Non-pigmented ciliary epithelial cell (primary cell): ENCODE measurements around the gene TMEM252.

Experiments
- DNase-seq: peaks from one replicate; pipeline ENCODE4 v3.0.0-alpha.2; 2010; ENCODE audit warnings: low read depth

Gene TMEM252

GRCh38 chr9:68498816-68499215, 41.9 kb downstream of the TMEM252 start:
- DNase-seq: no peak

GRCh38 chr9:68497629-68498028, 43.1 kb downstream of the TMEM252 start:
- DNase-seq: no peak

GRCh38 chr9:68496356-68496755, 44.3 kb downstream of the TMEM252 start:
- DNase-seq: no peak

GRCh38 chr9:68495247-68495646, 45.4 kb downstream of the TMEM252 start:
- DNase-seq: no peak

GRCh38 chr9:68493958-68494577, 46.6 kb downstream of the TMEM252 start:
- no peak for DNase-seq

GRCh38 chr9:68493541-68493940, 47.1 kb downstream of the TMEM252 start:
- DNase-seq: no peak

- no peak for DNase-seq
These were observed 47.9 kb downstream of the TMEM252 start for GRCh38 chr9:68492806-68493205.

GRCh38 chr9:68489646-68490045, 51.0 kb downstream of the TMEM252 start:
- peak; percentile 27 for DNase-seq

- no peak for DNase-seq
These were observed 52.6 kb downstream of the TMEM252 start for GRCh38 chr9:68488126-68488525.
